Stimulated activated CD4-positive, alpha-beta T cell treated with anti-CD3 and anti-CD28 coated beads, Interleukin-1b, Interleukin-23, amount 100 ng/mL, for 1 hour (primary cell): ENCODE results near the gene PRR14.

Source experiments
- DNase-seq, 2 donors: peaks; one replicate each; pipeline ENCODE4 v3.0.0-alpha.2; 2020; ENCODE audit warnings: low read depth in 2 of 2

PRR14 gene

DNA sequence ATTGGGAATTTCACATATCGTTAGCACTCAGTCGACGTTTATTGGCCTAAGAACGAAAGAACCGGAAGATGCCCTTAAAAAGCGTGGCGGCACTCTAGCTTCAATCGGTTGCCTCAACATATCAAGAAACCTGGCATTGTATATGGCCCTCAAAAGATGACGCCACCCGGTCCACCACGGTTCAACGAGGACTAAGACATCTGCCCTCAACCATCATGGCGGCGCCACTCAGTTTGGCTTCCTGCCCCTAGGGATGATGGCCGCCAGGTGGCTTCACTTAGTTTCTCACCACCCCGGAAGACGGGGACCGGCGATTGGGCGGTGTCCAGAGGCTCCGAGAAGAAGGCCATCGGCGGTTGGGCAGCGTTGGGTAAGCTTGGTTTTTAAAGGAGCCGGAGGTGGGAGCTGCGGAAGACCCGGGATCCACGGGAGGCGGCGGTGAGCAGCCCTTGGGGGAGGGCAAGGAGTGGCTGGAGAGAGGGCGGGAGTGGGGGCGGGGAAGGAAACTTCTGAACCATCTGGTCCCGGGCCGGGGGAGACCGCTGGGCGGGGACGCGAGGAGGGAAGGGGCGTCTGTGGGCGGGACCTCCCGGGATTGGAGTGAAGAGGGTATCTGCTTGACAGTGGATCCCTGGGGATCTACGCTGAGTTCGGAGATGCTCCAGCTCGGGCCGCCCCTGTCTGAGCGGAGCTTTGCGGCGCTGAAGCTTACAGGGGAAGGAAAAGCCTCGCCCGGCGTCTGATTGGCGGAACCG lies at the start of gene PRR14:
Gene PRR14, plus strand, starts transcription at position 592 of the 755 bp plus-strand sequence. CDS start 686 bp downstream, outside the sequence.
- DNase-seq, result peak; percentile 93 to 97

DNA sequence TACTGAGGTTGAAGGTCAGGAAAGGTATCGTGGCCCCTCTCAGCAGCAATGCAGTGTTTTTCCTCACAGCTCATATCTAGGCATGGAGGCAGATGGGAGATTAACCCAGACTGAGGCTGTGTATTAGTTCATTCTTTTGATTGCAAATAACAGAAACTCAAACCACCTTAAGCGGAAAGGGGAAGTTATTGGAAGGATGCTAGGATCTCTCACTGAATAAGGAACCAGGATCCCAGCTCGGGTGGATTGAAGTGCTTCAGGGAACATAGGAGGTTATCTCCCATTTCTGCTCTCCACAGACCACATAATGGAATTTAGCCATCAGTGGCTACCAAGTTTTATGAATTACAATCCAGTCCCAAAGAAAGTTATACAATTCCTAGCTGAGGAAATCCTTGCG lies 48.8 kb upstream of the PRR14 start:
- DNase-seq, result no peak

DNA sequence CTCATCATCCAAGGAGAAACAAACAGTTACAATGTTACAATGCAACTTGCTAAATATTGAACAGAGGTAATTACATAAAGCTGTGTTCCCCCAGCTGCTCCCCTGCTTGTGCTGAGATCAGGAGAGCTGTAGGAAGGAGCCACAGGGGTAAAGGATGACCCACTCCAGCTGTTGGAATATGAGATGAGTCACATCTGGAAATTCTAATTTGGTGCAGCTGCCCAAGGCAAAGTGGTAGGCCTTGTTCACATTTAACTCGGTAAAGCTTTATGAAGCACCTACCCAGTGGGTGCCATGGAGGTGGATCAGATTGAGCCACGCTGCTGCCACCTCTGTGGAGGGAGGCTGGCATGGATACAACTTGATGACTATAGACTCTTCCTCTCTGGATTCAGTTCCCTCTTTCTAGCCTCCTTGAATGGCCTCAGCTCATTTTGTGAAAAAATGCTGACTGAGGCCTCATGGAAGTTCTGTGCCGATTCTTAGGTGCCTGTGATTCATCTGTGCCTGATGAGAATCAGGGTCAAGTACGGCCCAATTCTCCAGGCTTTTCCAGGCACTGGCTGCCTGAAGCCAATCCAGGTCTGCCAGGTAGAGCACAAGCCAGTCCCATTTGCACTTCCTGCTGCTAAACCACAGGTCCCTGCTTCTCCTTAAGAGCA lies 48.0 kb upstream of the PRR14 start:
- no peak for DNase-seq

DNA sequence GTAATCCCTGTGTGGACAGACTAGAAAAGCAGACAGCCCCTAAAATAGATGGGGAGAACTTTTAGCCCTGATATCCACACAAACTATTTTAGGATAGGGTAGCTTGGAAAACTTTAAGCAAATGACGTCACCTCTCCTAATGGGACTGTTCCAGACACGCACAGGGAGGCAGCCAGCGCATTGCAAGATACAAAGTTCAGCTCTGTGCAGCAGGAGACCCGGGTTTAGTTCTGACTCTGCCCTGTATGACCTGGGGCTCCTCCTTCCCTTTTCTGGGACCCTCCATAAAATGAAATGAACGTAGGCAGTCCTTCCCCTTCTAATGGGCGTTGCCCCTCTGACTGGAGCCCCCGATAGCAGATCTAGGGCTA lies 46.8 kb upstream of the PRR14 start:
- no peak for DNase-seq

DNA sequence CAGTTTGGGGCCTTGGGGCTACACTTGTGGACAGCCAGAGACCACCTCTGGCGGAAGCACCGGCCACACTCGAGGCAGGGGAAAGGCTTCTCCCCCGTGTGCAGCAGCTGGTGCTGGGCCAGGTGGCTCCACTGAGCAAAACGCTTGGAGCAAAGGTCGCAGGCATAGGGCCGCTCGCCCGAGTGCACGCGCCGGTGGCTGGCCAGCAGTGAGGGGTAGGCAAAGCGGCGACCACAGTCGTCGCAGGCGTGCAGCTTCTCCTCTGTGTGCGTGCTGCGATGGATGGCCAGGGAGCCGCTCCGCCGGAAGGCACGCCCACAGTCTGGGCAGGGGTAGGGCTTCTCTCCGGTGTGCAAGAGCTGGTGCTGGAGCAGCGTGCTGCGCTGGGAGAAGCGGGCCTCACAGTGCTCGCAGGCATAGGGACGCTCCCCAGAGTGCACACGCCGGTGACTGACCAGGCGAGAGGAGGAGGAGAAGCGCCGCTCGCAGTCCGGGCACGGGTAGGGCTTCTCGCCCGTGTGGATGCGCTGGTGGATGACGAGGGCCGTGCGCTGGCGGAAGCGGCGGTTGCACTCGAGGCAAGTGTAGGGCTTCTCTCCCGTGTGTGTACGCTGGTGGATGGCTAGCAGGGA lies 46.3 kb upstream of the PRR14 start:
- DNase-seq, result no peak

DNA sequence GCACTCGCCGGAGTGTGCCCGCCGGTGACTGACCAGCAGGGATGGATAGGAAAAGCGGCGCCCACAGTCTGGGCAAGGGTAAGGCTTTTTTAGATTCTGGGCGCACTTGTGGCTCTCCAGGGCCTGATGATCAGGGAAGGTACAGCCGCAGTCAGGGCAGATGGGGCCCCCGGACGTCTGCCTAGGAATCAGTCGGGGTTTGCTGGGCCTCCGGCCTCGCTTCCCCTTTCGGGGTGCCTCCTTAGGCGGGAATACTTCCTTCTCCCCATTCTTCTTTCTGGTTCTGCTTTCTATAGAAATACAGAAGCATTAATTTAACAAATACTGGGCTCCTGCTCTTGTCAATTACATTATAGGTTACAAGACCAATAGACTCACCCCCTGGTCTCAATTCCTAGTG lies 45.6 kb upstream of the PRR14 start:
- no peak for DNase-seq

DNA sequence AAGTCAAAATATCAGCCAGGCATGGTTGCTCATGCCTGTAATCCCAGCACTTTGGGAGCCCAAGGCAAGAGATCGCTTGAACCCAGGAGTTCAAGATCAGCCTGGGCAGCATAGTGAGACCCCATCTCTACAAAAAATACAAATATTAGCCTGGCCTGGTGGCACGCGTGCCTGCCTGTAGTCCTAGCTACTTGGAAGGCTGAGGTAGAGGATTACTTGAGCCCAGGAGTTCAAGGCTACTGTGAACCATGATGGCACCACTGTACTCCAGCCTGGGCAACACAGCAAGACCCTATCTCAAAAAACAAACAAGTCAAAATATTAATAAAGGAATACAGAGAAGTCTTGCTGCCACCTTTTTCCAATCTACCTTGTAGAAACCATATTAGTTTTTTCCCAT lies 44.8 kb upstream of the PRR14 start:
- DNase-seq, result no peak

DNA sequence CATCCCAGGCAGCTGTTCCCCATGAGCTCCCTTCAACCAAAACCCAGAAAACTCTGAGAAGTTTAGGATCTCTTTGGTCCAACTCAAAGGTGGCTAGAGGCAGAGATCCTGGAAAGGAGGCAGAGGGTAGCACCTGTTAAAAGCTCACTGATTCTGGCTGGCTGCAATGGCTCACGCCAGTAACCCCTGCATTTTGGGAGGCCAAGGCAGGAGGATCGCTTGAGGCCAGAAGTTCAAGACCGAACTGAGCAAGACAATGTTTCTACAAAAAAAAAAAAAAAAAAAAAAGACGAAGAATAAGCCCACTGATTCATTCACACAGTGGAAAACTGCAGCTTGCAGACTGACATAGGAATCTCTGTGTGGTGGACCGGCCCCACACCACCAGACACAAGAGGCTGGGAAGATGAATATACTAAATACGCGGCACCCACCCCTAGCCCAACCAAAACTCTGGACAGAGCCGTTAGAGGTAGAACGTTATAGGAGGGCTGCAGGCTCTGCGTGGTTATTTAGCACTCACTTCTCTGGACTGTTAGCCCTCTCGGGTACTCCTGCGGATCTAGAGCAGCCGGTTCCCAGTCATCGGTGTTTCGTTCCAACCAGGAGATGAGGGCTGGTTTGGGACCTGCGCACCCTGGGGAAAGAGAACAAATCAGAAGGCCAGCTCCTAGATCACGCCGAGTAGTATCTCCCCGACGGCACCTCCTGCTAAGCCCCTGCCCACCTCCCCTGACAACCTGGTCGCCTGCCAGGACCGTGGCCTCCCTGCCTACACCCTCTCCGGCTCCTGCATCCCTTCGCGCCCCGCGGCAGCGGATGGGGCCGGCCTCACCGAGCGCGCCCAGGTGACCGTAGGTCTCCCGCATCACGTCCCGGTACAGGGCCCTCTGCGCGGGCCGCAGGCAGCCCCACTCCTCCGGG lies 41.5 kb upstream of the PRR14 start:
- DNase-seq, result peak in 1 of 2 donors; percentile 27

DNA sequence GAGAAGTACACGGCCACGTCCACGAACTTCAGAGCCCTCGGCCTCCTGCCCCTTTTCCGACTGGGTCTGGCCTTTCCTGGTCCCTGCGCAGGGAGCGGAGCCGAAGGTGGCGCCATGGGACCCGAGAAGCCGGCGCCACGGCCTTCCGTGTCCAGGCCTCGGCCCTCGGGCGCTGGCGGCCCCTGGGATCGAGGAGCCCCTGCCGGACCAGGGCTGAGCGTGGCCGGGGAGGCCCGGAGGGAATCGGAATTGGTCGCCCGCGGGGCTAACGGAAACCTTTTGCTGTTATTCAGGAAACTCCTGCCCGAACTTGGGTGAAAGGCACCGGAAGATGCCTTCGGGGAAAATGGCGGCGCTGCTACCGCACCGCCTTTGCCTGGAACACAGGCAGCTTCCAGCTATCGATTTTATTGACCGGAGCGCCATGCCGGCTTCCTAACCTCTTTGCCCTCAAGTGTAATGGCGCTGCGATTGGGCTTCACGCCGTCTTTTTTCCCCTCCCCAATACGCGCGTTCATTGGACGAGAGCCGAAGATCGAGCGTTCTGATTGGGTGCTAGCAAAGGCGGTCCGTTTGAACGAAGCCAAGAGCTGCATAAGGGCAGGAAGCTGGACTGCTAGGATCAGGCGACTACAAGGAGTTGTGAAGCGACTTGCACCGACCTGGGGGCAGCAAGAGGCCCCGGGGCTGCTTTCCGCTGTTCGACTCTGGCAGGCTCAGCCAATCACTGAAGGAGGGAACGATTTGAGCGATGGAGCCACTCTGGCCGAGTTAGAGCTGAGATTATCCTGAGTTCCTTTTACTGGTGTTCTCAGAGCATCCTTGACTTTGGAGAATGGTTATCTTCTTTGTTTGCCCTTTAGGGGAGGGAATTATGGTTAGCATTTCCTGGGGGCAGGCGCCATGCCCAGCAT lies 40.6 kb upstream of the PRR14 start, which contains the start of gene ZNF689:
Gene ZNF689, minus strand, starts transcription at position 464 of the 914 bp plus-strand sequence. Its CDS starts 348 bp downstream, at position 116.
- peak; percentile 84 to 87 for DNase-seq

DNA sequence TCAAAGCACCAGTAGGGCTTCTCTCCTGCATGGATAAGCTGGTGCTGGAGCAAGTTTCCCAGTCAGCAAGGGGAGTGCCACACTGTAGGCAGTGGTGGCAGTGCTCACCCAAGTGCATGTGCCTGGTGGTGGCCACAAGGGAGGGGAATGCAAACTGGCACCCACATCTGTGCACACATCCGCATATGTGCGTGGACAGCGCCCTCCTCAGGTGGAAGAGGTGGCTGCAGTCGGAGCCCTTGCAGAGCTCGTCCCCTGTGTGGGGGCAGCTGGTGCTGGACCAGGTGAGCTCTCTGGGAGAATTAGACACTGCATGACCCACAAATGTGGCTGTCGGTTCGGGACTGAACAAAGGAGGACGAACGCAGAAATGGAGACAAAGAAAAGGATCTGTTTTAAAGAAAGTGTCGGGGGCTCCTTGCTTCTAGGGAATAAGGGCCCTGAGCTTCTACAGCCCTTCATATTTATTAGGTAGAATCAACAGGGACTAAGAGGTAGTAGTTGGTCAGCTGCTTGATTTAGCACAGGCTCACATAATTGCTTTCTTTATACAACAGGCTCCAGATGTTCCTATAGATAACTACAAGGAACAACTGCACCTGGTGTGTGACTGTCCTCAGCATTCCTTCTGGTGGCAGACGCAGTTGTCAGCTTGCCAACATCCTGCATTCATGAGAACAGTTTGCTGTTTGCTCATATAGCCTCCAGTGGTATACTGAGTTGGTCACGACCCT lies 35.2 kb upstream of the PRR14 start:
- DNase-seq, result peak in 1 of 2 donors; percentile 41

DNA sequence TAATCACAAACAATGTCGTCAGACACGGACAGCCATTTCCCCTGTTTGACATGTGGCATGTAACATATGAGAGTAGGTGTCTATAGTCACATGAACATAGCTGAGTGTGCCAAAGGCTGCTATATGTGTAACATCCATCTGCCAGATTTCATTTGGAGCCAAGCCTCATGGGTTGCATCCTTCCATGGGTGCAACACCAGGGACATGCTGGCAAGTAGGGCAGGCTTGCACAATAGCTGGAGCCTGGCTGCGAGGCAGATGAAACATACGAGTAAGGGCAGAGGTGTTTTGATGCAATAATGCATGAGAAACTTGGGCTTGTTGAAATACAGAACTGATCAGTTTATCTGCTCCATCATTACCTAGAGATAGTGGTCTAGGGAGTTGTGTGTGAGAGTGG lies 31.6 kb upstream of the PRR14 start:
- no peak for DNase-seq

DNA sequence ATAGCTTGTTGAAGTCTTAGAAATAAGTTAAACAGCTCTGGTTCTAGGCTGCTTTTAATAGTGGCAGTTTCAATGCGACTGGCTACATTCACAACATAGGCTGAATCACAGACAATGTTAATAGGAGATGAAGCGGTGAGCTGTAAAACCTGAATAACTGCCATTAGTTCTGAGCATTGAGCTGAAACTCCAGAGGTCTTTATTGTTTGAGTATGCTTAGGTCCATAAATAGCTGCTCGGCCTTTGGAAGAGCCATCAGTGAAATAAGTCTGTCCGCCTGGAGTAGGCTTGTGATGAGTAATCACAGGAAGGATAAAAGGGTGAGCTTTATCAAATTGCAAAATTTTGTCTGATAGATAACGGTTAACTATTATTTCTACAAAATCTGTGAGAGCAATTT lies 31.1 kb upstream of the PRR14 start:
- DNase-seq, result no peak

DNA sequence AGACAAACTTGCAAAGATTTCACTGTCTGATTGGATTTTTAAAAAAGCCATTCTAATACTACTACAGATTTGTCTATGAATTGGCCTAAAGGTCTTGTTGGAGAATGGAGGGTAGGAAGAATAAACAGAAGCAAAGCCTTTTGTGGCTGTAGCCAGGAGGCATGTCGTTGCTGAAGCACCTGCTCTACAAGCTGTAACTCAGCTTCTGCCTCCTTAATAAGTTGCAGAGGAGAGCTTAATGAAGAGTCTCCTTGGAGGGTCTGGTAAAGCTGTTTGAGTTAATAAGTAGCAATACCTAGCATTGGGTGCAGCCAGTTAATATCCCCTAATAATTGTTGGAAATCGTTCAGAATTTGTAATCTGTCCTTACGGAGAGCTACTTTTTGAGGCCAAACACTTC lies 30.6 kb upstream of the PRR14 start:
- no peak for DNase-seq

DNA sequence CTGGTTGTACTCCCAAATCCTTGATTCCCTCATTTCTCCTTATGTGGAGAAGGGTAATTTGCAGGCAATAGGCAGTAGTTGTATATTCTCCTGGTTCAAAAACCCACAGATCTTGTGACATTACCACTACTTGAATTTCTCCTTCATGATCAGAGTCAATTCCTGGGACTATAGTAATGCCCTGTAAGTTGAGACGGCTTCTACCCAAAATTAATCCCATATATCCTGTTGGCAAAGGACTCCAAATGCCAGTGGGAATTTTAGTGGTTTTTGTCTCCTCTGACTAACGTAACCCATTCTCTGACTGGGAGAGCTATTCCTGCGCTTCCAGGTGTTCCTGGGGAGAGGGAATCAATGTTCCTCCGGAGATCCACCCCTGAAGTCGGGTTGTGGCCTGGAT lies 29.0 kb upstream of the PRR14 start:
- DNase-seq, result no peak

DNA sequence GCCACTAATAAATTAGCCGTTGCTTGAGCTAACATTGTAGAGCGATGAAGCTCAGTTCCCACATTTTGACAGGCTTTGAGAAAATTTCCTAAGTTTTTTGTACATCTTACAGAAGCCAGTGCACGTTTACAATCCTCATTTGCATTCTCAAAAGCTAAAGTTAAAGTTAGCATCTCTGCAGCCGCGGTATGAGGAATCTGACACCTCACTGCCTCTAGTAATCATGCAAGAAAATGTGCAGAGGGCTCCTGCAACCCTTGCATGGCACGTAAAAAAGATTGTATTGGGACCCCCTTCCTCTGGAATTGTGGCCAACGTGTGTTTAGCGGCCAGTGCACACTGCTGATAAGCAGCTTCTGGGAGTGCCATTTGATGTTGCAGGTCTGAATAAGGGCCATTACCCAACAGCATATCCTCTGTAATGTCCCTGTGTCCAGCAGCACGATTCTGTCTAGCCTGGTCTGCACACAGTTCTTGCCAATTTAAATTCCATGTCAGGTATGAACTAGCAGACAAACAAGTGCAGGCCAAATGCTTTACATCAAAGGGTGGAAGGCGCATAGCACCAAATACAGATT lies 28.2 kb upstream of the PRR14 start:
- no peak for DNase-seq

DNA sequence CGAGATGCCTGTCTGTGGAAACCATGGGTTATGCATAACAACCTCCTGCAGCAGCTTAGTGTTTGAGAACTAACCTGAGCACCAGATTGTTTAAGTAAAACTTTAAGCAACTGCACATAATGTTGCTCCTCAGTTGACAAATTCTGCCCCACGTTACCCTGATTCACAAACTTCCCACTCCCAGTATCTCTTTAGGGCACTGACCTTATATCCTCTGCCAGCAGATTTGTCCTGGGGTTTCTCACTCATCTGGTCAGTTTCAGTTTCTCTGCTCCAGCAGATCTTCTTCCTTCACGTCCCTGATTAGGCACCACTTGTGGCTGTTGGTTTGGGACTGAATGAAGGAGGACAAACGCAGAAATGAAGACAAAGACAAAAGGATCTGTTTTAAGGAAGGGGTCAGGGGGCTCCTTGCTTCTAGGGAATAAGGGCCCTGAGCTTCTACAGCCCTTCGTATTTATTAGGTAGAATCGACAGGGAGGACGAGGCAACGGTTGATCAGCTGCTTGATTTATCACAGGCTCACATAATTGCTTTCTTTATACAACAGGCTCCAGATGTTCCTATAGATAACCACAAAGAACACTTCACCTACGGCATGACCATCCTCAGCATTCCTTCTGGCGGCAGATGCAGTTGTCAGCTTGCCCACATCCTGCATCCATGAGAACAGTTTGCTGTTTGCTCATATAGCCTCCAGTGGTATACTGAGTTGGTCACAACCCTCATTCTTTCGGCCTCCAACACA lies 27.1 kb upstream of the PRR14 start:
- no peak for DNase-seq

DNA sequence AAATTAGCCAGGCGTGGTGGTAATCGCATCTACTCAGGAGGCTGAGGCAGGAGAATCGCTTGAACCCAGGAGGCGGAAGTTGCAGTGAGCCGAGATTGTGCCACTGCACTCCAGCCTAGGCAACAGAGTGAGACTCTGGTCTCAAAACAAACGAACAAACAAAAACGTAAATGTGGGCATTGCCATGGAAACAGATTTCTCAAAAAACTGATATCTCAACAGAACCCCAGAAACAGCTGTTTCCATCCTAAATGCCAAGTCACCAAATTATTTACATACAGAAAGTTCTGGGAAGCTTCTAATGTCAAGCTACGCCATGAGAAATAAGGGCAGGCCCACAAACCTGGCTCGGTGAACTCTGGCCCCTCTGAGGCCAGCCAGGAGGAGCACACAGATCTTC lies 24.5 kb upstream of the PRR14 start:
- DNase-seq, result no peak

DNA sequence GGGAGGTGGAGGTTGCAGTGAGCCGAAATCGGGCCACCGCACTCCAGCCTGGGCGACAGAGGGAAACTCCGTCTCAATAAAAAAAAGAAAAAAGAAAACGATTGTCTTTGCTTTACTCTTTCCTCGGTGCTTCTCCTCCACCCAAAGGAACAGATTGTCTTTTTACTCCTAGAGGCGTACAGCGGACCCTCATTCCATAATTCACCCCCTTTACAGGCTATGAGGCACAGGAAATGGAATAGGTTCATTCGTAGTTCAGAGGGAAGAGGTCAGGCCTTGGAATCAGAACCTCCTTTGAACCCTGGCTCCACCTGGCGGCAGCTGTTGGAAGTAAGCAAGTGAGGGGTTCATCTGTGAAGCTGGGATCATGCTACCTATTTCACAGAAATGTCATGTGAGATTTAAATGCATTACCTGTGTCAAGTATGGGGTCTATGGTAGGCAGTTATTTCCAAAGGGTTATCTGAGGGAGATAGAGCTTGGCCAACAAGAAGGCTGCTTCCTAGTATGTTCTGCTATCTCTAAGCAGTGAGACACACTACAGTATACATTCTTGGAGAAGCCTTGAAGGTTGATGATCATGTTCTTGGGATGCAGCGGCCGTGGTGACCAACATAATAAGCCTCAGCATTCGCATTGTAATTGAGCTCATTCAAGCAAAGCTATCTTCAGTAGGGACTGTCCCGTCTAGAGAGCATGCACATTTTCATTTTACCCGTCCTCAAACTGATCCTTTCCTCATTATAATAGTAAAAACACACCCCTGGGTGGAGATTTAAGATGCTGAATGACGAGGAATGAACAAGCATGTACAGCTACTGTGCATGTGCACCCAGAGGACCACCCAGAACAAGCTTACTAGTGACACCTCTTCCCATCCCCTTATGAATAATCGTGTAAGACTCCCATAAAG lies 21.9 kb upstream of the PRR14 start:
- DNase-seq, result peak; percentile 69 to 91
